HG03342 (cell line): ENCODE measurements around the gene RPP25L.

Experiments used
- ATAC-seq: cut with Tn5 transposase; IDR thresholded peaks from one replicate; pipeline ENCODE4 v1.9.1; 2021; ENCODE audit warnings: mild to moderate bottlenecking, moderate library complexity; ENCODE audit not compliant: unreplicated experiment

RPP25L gene

GRCh38 chr9:34588671-34589635 lies 22.9 kb downstream of the RPP25L start:
- no peak for ATAC-seq

GRCh38 chr9:34587271-34587670 lies 24.6 kb downstream of the RPP25L start:
- ATAC-seq, result no peak

DNA sequence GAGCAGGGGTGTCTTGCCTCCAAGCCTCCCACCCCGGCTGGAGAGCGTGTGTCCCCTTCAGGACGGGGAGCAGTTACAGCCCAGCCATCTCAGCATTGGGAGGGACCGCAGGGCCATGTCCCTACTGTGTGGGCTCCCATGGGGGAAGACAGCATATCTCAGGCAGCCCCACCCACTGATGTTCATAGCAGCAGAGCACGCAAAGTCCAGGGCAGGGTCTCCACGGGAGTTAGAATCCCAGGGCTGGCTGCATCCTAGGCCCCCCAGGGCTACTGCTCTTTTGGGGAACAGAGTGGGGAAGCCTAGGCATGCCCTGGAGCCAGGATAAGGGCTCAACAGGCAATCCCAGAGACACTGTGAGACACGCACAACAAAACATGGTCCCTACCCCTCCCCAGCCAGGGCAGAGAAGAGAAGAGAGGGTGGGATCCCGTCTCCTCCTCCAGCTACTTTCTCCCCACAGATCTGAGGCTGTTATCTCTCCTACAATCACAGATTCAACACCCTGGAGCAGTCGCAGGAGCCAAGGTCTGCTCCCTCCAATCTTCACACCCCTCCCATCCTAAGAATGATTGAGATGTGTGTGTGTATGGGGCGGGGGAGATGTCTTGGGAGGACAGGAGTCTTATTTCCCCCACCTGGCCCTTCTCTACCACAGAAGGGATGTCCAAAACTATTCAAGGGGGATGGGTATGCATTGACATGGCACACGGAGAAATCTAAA lies 25.8 kb downstream of the RPP25L start:
- ATAC-seq, result no peak

DNA sequence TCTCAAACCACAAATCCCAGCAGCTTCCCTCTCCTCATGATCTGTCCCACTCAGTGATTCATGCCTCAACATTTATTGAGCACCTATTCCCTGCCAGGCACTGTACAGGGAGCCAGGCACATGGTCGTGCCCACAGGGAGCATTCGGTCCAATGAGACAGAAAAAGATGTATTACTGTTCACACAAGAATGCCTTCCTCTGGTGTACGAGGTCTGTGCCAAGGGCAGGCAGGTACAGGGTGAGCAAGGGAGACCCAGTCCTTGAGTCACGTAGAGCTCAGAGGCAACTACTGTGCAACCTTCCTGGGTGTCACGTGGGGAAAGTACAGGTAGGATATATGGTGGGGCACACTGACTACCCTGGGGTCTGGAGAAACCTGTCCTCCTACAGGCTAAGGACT lies 26.9 kb downstream of the RPP25L start:
- ATAC-seq, result no peak

DNA sequence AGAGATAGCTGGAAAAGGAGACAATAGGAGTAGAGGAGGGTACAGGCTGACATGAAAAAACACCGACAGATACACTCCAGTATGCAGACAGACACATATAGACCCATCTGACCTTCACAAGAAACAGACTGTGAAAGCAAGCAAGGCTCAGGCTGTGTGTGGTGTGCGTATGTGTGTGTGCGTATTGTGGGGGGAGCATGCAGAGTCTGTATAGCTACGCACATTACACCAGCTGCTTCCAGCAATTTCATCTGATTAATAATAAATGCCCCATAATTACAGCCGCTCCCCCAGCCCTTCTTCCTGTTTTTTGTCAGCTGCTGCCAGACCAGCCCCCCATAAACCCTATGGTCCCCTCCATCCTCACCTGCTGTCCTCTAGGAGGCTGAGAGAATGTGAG lies 29.1 kb downstream of the RPP25L start:
- ATAC-seq, result no peak

DNA sequence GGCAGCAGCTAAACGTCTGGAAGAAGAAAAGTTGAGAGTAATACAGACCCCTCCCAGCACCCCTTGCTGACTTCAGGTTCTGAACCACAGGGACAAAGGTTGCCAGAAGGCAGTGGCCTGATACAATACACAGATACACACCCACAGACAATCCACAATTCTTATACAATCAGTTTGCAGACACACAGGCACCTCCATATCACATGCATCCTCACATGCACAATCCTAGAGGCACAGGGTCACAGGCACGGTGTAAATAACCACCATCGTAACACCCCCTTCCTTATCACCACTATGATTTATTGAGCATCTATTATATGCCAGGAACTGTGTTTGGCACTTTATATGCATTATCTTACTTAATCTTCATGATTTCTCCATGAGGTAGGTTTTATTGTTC lies 30.6 kb downstream of the RPP25L start:
- no peak for ATAC-seq

DNA sequence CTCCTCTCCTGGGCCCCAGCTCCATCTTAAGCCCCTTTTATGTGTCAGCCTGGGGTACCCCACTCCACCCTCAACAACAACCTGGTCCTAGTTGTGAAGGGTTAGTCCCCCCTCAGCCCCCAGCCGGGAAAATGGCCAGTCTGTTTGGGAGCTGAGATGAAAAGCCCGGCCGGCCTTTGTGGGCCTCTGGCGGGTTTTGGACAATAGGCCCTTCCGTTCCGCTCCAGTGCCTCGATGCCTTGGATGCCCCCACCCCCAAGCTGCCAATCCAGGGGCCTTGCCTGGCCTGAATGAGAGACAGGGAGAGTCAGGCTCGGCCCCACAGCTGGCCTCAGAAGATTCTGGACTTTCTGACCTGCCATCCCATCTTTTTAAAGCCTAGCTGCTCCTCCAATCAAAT lies 31.5 kb downstream of the RPP25L start:
- no peak for ATAC-seq

DNA sequence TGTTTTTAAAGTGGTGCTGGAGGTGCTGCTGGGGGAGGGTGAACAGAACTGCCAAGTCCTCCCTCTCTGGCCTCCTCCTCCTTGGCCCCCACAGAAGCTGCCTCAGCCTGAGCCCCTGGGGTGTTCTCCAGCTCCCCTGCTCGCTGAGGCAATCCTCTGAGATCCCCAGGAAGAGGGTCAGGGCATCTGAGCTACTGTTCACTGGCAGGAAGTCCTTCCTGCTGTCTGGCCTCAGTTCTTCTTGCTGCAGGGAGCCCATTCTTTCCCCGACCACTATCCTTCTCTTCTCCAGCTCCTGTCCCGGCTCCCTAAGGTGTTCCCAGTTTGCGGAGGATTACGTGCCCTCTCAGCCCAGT lies 32.1 kb downstream of the RPP25L start:
- ATAC-seq, result no peak

- ATAC-seq, result no peak
These were observed 32.6 kb downstream of the RPP25L start for GRCh38 chr9:34579104-34579807.

- no peak for ATAC-seq
These were observed 33.4 kb downstream of the RPP25L start for GRCh38 chr9:34578241-34579103.

- ATAC-seq, result no peak
These were observed 34.3 kb downstream of the RPP25L start for GRCh38 chr9:34577400-34578240.

- no peak for ATAC-seq
These were observed 35.1 kb downstream of the RPP25L start for GRCh38 chr9:34576597-34577399.

DNA sequence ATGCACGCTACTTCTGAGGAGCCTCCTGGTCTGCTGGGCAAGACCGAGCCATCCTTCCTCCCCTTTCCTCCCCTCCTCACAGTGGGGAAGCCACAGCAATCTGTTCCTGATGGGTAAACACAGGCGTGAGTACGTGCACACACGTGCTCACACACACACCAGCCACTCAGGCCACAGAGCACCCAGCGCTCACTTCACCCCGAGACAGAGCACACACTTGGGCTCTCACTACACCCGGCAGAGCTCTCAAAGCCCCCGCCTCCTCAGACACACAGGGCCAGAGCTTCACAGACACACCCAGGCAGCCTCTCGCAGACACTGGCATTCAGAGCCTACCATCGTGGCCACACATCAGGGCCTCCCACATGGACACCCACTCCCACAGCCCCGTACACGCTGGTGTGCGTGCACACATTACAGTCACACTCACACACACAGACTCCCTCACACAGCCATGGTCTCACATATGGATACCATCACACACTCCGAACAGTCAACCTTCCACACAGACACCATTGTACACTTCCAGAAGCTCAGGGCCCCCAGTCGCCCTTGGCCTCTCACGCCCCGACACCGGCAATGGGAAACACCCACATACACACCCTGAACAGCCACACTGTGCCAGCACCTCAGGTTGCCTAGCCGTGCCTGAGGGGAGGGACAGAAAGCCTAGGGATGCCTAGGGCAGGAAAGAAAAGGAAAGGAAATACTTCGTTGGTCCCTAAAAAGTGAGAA lies 35.9 kb downstream of the RPP25L start:
- ATAC-seq, result no peak

GRCh38 chr9:34575241-34575640 lies 36.7 kb downstream of the RPP25L start:
- ATAC-seq, result no peak

GRCh38 chr9:34574571-34574970 lies 37.3 kb downstream of the RPP25L start:
- no peak for ATAC-seq

DNA sequence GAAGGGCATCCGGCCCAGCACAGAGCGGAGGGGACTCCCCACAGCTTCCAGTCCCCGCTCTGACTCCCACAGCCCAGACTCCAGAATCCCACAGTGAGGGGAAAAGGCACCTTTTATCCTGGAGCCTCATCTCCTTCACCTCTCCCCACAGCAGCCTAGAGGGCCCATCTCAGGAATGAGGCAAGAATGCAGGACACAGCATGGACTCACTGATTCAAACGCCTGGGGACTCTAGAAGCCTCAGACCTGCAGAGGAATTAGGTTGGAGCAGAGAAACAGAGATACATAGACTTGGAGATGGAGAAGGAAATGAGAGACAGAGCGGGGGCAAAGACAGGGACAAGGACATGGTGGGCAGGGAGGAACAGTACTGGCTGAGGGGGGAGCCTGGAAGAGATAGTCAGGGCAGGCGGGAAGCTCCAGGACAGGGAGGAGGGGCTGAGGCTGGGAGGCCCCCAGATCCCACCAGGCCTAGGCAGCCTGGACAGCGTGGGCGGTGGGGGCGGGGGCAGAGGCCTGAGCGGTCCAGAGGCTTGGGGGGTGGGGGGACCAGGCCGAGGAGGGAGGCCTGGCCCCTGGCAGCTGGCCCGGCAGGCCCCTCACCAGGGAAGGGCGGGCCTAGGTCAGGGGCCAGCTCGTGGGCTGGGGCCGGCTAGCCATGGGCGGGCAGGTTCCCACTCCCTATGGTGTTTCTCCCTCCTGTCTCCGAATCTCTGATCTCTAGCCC lies 38.1 kb downstream of the RPP25L start:
- no peak for ATAC-seq

GRCh38 chr9:34572628-34573027 lies 39.3 kb downstream of the RPP25L start:
- ATAC-seq, result no peak

GRCh38 chr9:34572092-34572491 lies 39.8 kb downstream of the RPP25L start:
- ATAC-seq, result no peak
